NCI-H345 treated with DMSO at 0.1 percent for 48 hours (cell line): ENCODE results near the gene PI4KA.
"Not testable (repeated sequence)": the region's sequence is repeated elsewhere in the genome, so short reads cannot be mapped to it uniquely, and the experiment has no call there.

Experiments used
- DNase-seq: peaks from one replicate; lab custom pipeline; 2025; ENCODE audit not compliant: unreplicated experiment; lab: John Stamatoyannopoulos, UW

Gene PI4KA

GRCh38 chr22:20752104-20752741 lies 106.4 kb downstream of the PI4KA start:
- no peak for DNase-seq

GRCh38 chr22:20751185-20751851 lies 107.3 kb downstream of the PI4KA start:
- no peak for DNase-seq

- no peak for DNase-seq
Measured at GRCh38 chr22:20750461-20751184, 108.0 kb downstream of the PI4KA start.

- DNase-seq: no peak
Measured at GRCh38 chr22:20749453-20749852, 109.2 kb downstream of the PI4KA start.

- no peak for DNase-seq
Measured at GRCh38 chr22:20748731-20749428, 109.7 kb downstream of the PI4KA start.

GRCh38 chr22:20748082-20748481 lies 110.5 kb downstream of the PI4KA start:
- DNase-seq: no peak

- no peak for DNase-seq
Measured at GRCh38 chr22:20747223-20747622, 111.4 kb downstream of the PI4KA start.

- no peak for DNase-seq
Measured at GRCh38 chr22:20746431-20747189, 112.0 kb downstream of the PI4KA start.

- DNase-seq: no peak
Measured at GRCh38 chr22:20745119-20745518, 113.5 kb downstream of the PI4KA start.

GRCh38 chr22:20744456-20744855 lies 114.2 kb downstream of the PI4KA start:
- no peak for DNase-seq

GRCh38 chr22:20742764-20743163 lies 115.8 kb downstream of the PI4KA start:
- DNase-seq: no peak

- DNase-seq: no peak
Measured at GRCh38 chr22:20741634-20742581, 116.7 kb downstream of the PI4KA start.

GRCh38 chr22:20741008-20741633 lies 117.5 kb downstream of the PI4KA start:
- DNase-seq: no peak

- DNase-seq: no peak
Measured at GRCh38 chr22:20740222-20740951, 118.2 kb downstream of the PI4KA start.

GRCh38 chr22:20738394-20739089 lies 120.1 kb downstream of the PI4KA start:
- no peak for DNase-seq

GRCh38 chr22:20736891-20737290 lies 121.7 kb downstream of the PI4KA start:
- DNase-seq: not testable (repeated sequence)

- not testable (repeated sequence) for DNase-seq
Measured at GRCh38 chr22:20735356-20736162, 123.1 kb downstream of the PI4KA start.
